ENCODE results near the gene LSR.

LSR gene

DNA sequence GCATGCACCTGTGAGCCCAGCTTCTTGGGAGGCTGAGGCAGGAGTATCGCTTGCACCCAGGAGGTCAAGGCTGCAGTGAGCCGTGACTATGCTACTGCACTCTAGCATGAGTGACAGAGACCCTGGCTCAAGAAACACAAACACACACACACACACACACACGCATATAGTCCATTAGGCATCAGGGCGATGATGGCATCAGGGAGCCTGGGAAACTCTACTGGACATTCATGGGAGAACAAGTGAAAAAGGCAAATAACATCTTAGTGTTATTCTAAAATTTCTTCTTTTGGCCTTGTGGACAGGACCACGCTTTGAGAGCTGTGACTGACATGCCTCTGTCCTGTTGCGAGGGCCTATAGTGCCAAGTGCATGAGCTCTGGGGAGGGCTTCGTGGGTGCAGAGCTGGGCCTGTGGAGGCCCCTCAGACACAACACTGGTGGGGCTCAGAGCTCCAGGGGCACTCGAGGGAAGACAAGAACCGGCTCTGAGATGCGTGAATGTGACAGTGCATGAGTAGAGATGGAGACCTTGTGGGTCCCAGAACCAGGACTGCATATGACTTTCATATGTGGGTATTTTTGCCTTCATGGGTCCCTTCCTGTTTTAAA, 12.0 kb downstream of the LSR start:
- TF ChIP-seq CTCF (IDR thresholded peaks at IDR 0.05; ENCODE audit: insufficient read depth, low read length, missing control alignments): no peak
- ChIA-PET POLR2A (no interaction called here), CTCF (interaction anchor here (1.2 to 1.5 kb wide), 2 partner anchors 118 to 194 kb away, joined by 3 read pairs; partner anchors contain the start of gene FXYD7)
- DNase-seq (ENCODE audit: low read depth, low spot score): no peak
- H3K4me3 ChIP-seq (ENCODE audit: low read depth, low read length): no peak overlapping the region

DNA sequence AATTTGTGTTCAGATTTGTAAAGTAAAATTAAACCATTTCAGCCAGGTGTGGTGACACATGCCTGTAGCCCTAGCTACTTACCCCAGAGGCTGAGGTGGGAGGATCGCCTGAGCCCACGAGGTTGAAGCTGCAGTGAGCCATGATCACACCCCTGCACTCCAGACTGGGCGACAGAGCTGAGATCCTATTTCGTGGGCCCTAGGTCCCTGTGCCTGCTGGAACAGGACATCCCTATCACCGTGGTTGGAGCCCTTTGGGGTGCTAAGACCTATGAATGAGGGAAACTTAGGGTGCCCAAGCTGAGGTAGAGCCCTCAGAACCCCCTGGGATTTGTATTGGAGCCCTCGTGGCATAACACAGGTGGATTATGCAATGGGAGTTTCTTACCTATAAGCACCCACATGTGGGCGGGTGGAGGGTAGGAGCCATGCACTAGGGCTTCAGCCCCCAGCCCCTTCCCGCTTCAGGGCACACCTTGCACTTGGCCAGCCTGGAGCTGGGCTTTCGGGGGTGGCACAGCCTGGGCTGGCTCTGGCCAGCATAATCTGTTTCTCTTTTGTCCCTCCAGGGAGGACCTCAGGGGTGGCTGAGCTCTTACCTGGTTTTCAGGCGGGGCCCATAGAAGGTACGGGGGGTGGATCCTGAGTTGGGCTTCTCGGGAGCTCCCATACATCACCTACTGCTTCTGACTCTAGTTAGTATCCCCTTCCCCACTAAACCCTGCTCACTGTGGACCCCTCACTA, 12.7 kb downstream of the LSR start:
- DNase-seq (ENCODE audit: low read depth, low spot score): no peak
- H3K4me3 ChIP-seq (ENCODE audit: low read depth, low read length): no peak overlapping the region
- POLR2A ChIA-PET: no interaction called here
- TF ChIP-seq CTCF (IDR thresholded peaks at IDR 0.05; ENCODE audit: insufficient read depth, low read length, missing control alignments): no peak
- CTCF ChIA-PET: interaction anchor here (1.5 kb wide), 1 partner anchor 119 kb away, joined by 3 read pairs; the partner anchor contains the start of gene FXYD7

- POLR2A ChIA-PET: no interaction called here
- no peak for TF ChIP-seq CTCF (IDR thresholded peaks at IDR 0.05; ENCODE audit: insufficient read depth, low read length, missing control alignments)
- H3K4me3 ChIP-seq (ENCODE audit: low read depth, low read length): no peak overlapping the region
- DNase-seq (ENCODE audit: low read depth, low spot score): no peak
- CTCF ChIA-PET: interaction anchor here (0.9 to 1.5 kb wide), 2 partner anchors 120 to 195 kb away, joined by 3 read pairs; partner anchors contain the start of gene FXYD7
These were observed 13.4 kb downstream of the LSR start for GRCh38 chr19:35262101-35262761.

DNA sequence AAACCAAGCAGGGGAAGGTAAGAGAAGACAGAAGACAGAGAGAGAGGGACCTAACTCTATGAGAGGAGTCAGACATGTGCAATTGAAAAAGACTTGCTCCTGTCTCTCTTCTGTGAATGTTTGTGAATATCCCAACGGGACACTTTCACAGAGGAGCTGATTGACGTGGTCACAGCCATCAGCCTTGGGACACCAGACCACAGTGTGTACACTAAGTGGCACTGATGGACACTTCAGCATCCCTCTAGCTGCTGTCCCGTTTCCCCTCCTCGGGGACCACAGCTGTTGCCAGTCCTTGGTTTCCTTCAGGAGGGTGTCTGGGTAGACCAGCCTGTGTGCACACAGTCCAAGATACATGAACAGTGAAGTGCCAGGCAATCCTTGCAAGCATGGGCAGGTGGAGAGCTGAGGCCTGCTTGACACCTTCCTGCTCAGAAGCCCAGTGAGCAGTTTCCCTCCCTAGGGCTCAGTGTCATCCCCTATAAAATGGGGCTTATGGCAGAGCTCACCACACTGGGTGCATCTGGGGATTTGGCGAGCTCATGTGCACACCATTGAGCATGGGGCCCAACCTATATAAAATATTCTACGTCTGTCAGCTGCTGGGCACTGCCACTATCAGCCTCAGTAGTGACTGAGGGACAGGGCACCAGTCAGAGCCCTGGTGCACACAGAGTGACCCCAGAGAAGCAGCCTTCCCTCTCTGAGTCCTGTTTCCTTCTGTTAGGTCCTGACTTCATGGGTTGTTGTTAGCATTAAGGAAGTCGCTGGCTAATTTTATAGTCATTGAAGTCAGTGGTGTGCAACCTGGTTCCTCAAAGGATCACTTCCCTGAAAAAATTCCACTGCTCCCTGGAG, 15.7 kb downstream of the LSR start:
- H3K4me3 ChIP-seq (ENCODE audit: low read depth, low read length): no peak overlapping the region
- TF ChIP-seq CTCF (IDR thresholded peaks at IDR 0.05; ENCODE audit: insufficient read depth, low read length, missing control alignments): no peak
- ChIA-PET POLR2A (interaction anchor here (0.6 kb wide), 1 partner anchor 383 kb away, joined by 3 read pairs; the partner anchor contains the start of gene COX6B1), CTCF (interaction anchor here (1.0 to 1.7 kb wide), 5 partner anchors 10 to 220 kb away, joined by 3 to 6 read pairs (median 4); partner anchors contain the start of gene LGI4)
- no peak for DNase-seq (ENCODE audit: low read depth, low spot score)

DNA sequence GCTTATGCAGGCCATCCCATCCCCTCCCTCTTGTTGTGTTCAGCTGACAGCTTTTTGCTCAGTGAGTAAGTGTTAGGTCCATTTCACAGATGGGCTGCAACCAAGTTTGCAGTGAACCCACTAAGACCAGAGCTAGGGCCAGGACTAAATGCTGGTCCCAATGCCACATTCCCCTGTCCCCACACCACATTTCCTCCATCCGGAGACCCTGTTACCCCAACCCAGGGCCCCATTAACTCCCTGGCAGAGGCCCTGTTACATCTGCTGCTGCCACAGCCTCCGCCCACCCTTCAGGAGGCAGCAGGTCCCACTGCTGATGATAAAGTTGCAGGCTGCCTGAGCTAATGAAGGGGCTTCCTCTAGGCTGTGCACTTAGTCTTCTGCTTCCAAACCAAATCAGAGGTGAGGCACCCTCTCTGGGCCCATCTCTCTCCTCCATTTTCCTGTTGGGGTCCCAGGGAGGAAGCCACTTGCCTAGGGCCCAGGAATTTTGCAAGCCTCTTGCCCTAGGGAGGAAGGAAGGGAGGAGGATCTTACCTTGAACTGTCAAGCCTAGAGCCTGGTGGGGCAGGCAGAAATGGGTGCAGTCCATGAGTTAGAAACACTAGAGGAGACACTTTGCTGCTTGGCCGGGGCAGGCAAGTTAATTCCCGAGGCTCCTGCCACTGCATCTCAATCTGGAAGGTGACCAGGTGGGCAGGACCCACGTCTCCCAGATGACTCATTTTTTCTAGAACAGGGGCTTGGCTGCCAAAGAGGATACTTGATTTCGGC, 16.5 kb downstream of the LSR start:
- no peak for TF ChIP-seq CTCF (IDR thresholded peaks at IDR 0.05; ENCODE audit: insufficient read depth, low read length, missing control alignments)
- POLR2A ChIA-PET: no interaction called here
- H3K4me3 ChIP-seq (ENCODE audit: low read depth, low read length): no peak overlapping the region
- CTCF ChIA-PET: interaction anchor here (0.5 to 1.5 kb wide), 2 partner anchors 23 to 130 kb away, joined by 3 to 6 read pairs; partner anchors contain the start of gene LGI4
- no peak for DNase-seq (ENCODE audit: low read depth, low spot score)
